Fibroblast of skin of left biceps (primary cell): ENCODE results near the gene EFNA1.

Source experiments
- DNase-seq, 2 experiments: peaks; one replicate each; pipeline ENCODE4 v3.0.0-alpha.2; 2013; ENCODE audit warnings: low read depth in 2 of 2

Gene EFNA1

DNA sequence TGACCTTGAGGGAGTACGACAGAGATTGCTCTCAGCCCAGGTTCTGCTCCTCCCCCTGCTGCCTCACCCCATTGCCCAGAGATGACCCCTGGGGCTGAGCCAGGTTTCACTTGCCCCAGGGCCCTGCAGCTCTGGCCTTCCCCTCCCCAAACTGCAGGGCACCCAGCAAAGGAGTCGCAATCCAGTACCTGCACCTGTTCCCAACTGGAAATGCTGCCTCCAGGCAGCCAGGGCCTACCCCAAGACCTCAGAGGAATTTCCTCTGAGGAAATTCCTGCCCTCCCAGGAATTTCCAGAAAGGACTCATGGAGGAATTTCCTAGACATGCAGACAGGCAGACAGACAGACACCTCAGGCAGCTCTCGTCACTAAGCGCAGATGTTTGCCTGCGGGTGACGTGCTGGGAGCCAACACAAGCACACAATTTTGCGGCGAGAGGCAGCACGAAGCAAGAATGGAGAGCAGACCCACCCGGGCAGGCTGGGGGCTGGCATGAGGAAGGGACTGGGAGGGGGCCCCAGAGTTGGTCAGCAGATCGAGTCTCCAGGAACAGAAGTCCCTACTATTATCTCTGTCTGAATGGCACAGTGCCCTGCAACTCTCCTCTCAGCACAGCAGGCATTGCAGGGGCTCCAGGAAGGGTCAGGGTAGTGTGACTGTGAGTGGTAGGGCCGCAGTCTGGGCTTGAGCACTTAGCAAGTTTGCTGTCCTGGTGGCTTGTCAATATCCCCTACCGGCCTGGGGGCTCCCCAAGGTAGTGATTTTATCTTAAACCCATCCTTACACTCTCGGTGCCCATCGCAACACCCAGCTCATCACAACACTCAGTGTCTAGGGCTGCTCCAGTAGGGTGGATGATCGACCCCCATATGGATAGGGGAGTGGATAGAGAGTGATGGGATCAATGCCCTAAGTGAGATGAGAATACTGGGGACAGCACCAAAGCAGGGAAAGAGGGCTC is 2.9 kb upstream of the EFNA1 start:
- DNase-seq: no peak

DNA sequence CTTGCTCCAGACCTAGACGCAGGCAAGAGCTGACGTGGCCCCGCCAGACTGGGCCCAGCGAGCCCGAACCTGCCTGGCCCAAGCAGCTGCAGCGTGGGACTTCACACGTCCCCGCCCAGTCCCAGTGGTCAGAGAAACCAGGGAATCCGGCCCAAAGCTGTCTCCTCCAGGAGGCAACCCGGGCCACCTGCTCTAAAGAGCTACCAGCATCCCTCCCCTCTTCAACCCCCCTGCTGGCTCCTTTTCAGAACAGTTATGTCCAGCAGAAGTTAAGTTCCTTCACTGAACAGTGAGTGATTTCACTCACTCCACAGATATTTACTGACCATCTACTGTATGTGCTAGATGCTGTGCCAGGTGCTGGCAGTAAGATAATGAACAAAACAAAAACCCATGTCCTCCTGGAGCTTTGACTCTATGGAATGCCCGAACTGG is 2.1 kb upstream of the EFNA1 start:
- DNase-seq: no peak

DNA sequence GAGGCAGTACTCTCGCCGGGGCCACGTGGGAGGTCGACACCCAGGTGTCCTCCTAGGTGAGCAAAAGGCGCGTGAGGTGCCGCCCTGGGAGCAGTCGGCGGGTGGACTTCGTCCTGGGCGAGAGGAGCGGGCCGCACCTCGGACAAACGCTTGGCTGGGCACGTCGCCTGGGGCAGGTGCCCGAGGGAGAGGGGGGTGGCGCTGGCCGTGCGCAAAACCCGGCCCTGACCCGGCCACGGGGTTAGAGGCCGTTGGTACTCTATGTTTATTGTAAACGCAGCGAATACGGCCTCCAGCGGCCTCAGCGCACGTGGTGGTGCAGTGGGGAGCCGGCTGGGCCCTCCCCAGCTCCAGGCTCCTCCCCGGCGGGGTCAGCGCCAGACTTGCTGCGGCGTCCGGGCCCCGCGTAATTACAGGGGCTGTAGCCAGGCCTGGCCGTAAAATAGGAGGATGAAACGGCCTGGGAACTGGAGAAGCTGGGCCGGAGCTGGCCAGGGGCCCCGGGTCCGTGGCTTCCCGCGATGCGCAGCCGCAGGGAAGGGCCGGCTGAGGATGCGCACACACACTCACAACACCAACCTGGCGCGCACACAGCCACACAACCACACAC is 1.6 kb upstream of the EFNA1 start:
- no peak for DNase-seq

DNA sequence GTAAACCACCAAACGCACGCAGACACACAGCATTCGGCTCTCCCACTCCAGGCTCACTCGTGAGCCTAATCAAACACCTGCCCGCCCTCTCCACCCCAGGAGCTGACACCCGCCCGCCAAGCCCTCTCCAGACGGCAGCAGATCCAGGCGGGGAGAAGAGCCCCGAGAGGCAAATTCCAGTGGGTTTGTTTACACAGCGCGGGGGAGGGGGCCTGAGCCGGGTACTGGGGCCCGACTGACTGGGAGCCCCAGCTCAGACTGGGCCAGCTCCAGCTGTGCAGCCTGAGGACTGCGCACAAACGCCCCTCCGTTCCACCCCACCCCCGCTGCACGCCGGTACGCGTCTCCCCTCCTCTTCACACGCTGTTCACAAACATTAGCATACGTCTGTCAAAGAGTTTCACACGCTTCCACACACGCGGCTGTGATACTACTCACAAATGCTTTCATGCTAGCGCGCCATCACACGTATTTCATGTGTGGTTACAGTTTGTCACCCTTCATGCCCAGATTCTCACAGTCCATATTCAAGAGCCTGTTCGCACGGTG is 1.0 kb upstream of the EFNA1 start:
- no peak for DNase-seq

DNA sequence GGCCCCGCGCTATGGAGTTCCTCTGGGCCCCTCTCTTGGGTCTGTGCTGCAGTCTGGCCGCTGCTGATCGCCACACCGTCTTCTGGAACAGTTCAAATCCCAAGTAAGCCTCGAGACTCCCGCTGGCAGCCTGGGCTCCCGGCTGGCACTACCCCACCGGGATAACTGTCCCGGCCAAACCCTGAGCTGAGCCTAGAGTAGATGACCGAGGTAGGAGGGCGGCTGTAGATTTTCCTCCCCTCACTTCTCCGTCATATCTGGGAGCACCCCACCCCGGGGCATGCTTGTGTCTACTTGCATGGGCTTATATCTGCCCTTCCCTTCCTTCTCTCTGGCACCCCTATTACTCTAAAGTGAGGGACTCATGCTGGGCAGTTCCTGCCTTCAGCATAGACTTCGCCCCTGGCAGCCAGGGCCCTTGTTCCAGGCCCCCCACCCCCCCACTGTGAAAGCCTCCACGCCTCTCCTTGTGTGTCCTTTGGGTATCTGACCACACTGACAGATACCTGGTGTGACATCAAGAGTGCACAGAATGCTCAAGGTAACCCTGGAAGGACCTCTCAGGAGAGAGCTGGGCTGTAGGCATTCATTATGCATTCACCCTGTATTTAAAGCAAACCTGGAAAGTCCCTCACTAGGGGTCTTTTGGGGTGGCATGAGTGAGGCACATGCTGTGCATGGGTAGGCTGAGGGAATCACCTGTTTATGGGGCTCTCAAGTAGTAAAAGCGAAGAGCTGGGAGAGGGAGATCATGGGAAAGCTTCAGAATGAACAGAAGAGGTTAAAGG is 485 bp downstream of the EFNA1 start:
- DNase-seq: no peak

DNA sequence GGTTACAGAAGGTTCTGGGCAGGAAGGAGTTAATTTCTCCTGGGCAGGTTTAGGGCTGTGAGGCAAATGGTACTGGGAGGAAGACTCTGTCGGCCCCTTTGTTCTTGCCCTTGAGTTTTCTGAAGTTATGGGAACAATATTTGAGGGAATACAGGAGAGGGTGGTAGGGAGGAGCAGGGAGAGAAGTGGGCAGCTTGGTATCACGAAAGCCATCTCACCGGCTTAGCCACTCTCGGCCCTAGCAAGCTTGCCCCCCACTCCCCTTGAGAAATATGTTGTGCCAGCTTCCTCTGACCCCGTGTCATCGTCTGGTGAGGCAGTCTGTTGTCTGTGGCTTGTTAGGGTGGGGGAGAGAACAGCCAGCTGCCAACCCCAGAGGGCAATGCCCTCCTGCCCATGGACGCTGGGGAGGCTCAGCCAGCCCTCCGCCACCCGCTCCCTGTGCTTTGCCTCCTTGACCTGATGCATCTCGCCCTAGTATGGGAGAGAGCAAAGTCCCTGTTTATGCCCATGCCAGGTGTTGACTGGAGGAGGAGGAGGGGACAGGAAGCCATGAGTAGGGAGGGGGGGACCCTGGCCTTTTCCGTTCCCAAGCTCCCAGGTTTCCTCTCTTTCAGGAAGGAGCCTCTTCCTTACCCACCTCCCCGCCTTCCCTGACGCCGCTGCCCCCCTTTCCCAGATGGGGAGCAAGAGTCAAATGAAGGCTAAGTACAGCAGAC is 1.2 kb downstream of the EFNA1 start:
- no peak for DNase-seq

DNA sequence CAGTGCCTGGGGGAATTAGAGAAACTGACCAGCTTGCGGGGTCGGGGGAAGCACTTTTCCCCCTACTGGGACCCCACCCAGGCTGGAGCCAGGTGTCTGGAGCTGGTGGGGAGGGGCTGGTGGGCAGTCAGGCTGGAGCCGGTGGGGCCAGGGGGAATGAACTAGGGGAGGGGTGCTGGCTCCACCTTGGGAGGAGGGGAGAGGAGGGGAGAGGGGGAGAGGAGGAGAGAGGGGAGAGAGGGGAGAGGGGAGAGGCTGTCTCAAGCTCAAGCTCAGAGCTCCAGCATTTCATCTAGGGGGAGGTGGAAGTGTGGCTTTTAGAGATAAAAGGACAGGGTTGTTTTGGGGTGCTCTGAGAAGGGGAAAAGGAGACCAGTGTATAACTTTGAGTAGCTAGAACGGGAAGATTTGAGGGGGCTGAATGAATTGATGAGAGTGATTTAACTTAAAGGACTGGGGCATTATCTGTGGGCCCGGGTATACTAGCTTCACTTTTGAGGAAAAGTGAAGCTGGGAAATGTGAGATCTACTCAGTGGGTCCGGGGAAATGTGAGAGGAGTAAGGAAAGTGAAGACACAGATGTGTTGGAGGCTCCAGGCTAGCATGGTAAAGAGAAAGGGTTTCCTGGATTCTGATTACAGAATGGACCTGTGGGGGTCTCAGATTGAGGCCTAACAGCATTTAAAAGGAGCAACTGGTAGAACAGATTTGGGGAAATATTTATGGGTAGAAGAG is 2.8 kb downstream of the EFNA1 start:
- no peak for DNase-seq

DNA sequence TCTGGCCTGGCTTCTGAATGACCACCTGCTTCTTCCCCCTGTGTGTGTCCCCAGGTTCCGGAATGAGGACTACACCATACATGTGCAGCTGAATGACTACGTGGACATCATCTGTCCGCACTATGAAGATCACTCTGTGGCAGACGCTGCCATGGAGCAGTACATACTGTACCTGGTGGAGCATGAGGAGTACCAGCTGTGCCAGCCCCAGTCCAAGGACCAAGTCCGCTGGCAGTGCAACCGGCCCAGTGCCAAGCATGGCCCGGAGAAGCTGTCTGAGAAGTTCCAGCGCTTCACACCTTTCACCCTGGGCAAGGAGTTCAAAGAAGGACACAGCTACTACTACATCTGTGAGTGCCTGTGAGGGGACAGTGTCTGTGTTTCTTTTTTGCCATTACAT is 3.6 kb downstream of the EFNA1 start:
- no peak for DNase-seq

DNA sequence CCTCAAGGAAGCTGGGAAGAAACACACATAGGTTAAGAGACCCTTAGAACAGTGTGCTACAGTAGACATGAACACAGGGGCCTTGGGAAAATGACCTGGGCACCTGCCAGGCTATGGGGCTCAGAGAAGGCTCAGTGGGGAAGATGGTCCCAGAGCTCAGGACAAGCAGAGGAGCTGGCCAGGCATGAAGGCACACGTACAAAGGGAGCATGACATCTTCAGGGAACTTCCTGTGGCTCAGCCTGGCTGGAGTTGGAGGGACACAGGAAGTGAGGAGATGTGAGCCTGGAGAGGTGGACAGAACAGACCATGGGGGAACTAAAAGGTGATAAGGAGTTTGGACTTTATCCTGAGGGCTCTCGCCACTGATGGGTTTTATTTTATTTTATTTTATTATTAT is 4.2 kb downstream of the EFNA1 start:
- DNase-seq: no peak

DNA sequence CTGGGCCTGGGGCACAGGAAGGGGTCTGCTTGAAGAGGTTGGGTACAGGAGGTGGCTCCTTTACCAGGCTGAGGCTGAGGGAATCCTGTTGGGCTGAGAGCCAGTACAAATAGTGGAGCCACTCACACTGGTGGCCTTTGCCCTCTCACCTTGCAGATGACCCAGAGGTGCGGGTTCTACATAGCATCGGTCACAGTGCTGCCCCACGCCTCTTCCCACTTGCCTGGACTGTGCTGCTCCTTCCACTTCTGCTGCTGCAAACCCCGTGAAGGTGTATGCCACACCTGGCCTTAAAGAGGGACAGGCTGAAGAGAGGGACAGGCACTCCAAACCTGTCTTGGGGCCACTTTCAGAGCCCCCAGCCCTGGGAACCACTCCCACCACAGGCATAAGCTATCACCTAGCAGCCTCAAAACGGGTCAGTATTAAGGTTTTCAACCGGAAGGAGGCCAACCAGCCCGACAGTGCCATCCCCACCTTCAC is 6.2 kb downstream of the EFNA1 start:
- DNase-seq: no peak

DNA sequence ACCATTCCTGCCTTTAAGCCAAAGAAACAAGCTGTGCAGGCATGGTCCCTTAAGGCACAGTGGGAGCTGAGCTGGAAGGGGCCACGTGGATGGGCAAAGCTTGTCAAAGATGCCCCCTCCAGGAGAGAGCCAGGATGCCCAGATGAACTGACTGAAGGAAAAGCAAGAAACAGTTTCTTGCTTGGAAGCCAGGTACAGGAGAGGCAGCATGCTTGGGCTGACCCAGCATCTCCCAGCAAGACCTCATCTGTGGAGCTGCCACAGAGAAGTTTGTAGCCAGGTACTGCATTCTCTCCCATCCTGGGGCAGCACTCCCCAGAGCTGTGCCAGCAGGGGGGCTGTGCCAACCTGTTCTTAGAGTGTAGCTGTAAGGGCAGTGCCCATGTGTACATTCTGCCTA is 6.6 kb downstream of the EFNA1 start:
- DNase-seq: no peak

DNA sequence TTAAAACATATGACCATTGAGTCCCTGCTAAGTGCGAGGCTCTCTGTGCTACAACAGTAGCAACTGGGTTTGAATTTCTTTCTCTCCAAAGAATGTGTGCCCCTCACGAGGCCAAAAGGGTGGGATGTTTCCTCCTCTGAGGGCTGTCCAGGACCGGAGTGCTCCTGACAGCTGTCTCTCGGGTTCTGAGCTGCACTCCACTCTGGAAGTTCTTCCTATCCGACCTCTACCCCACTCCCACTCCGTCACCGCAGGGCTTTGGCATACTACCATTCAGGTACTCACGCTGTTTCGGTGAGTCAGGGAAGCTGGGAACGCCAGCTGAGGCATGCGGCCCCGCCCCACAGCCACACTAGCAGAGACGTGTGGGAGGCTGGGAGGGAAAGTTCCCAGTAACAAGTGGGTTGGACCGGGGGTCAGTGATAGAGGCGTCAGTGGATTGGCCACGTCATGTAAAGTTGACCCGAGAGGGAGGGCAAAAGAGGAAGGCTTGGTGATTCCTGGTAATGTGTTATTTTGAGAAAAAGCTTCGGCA is 7.3 kb downstream of the EFNA1 start:
- DNase-seq: peak; percentile 54 to 62

DNA sequence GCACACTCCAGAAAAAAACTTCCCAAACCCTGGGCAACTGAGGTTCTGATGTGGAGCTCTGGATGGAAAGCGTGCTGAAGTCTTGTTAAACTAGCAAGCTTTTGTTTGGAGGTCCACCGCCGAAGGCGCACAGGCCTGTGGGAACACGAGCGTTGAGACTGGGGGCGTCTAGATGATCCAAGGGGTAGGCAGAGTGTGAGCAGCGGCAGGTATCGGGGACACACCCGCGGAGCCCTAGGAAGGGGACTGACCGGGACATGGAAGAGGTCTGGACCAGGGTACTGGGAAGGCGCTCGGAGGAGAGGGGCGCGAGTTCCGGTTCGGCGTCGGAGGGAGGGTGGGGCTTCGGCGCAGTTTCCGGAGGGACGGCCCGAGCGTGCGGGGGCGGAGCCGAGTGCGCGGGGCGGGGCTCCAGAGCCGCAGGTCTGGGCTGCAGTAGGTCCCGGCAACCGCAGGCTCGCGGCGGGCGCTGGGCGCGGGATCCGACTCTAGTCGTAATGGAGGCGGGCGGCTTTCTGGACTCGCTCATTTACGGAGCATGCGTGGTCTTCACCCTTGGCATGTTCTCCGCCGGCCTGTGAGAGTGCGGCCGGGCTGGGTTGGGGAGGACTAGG is 7.8 kb downstream of the EFNA1 start, which contains the start of gene SLC50A1:
Gene SLC50A1, plus strand, starts transcription at position 438 of the 614 bp plus-strand sequence. Its CDS starts 60 bp downstream, at position 498.
- DNase-seq: peak; percentile 74 to 80

DNA sequence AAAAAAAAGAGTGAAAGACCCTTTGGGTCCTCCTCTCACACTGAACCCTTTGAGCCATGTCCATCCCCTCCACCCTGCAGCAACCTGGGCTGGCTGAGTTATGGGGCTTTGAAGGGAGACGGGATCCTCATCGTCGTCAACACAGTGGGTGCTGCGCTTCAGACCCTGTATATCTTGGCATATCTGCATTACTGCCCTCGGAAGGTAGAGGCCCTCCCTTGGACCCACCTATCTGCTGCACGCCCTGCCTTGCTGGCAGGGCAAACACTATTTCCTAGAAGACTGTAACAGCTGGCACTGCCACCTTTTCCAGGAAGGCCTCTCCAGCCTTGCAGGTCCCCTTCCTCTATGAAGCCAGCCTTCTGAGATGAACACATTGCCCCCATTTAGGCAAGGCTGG is 9.1 kb downstream of the EFNA1 start:
- DNase-seq: no peak

DNA sequence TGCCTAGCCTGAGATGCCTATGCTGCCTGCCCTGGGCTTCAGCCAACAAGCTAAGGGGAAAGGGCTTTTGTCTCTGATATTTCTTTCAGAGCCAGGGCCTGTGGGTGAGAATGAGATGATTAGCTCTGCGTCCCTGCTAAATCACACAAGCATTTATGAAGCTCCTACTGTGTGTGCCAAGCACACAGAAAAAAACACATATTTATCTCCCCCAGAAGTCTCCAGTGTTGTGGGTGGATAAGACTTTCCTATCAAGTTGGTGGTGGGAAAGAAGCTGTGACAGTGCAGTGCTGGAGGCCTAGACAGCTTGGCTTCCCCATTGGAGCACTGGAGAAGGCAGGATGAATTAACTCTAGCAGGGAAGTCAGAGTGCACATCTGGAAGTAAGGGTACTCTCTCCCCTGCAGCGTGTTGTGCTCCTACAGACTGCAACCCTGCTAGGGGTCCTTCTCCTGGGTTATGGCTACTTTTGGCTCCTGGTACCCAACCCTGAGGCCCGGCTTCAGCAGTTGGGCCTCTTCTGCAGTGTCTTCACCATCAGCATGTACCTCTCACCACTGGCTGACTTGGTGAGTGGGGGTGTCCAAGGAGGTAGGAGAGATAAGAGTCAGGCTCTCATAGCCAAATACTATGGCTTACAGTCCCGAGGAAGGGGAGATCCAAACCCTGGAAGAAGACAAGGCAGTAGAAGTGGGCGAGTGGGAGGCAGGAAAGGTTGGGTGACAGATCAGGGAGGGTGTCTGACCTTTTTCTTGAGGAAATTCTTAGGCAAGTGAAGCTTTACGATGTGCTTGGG is 9.7 kb downstream of the EFNA1 start:
- no peak for DNase-seq

DNA sequence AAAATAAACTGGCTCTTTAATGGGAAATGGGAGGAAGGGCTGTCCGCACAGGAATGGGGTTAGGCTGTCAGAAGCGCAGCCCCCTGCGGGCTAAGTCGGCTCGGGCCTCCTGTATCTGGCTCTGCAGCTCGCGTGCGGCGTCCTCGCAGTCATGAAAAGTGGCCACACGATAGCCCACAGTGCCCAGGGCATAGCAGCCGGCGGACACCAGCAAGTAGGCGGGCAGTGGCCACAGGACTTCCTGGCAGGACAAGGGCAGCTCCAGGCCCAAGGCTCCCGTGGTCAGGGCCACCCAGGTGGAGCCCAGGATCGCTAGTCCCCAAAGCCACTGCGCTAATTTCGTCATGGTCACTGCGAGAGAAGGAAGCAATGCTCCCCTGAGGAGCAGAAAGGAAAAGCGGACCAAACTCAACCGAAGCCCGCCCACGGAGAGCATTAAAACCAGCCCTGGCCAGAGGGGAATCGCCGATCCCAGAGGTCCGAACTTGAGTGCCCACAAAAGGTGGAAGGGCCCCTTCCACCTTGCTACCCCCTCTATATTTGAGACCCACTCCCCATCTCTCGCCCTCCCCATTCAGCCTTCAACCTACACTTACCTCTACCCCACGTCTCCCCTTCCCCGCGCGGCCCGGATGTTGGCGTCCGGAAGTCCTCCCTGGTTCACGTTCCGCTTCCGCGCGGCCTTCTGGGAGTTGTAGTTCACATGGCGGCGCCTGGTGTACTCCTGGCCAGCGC is 12.4 kb downstream of the EFNA1 start, which contains the start of gene DPM3:
Gene DPM3, minus strand, starts transcription at position 637 of the 735 bp plus-strand sequence. Its CDS starts 291 bp downstream, at position 346.
- DNase-seq: peak in 1 of 2 experiments; percentile 17

DNA sequence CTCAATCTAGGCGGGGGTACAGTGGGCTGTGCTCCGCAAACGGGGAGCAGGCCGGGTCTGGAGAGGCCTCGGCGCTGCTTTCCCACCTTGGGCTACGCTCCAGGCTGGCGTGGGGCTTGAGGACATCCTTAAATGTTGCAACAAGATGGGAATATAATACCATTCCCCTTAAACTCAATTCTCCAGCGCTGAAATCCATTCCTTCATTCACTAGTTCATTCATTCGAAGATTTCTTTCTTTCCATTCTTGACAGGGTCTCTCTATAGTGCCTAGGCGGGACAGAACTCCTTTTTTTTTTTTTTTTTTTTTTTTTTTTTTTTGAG is 12.9 kb downstream of the EFNA1 start:
- DNase-seq: no peak

DNA sequence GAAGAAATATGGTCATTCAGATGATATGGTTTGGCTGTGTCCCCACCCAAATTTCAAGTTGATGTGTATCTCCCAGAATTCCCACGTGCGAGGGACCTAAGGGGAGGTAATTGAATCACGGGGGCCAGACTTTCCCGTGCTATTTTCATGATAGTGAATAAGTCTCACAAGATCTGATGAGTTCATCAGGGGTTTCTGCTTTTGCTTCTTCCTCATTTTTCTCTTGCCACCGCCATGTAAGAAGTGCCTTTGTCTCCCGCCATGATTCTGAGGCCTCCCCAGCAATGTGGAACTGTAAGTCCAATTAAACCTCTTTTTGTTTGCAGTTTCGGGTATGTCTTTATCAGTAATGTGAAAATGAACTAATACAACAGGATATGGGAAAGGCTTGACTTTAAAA is 14.1 kb downstream of the EFNA1 start:
- no peak for DNase-seq
